A549 (cell line): ENCODE measurements around the gene GPX6. TPM values are rescaled to one million over a fixed set of nuclear protein-coding genes. Genes with fewer than 3 reads are reported as not detected.
A peak's percentile ranks its signal among the peaks of the same experiment; 100 is the strongest.

ENCODE experiments used
- ATAC-seq, 2 experiments: fragments of 200-7000 bp in 1 of 2; fragments of >200 bp in 1 of 2; cut with Nextera tagmentation in 1 of 2; cut with Tn5 transposase in 1 of 2; 3 replicates each; pipeline versions ENCODE4 v1.8.0 to v1.9.1; 2018 to 2020; ENCODE audit warnings: mild to moderate bottlenecking in 1 of 2, moderate library complexity in 1 of 2
- CTCF ChIA-PET: fragments of 300-600 bp; sonication (Branson Sonifier 250); formaldehyde crosslinking; extraction: SDS; loops from one replicate; lab custom pipeline; 2021; ENCODE audit warnings: antibody characterized with exemption, inconsistent platforms; lab: Yijun Ruan, JAX
- POLR2A ChIA-PET: fragments of 350-600 bp; formaldehyde crosslinking; extraction: SDS; loops from one replicate; lab custom pipeline; 2021; ENCODE audit warnings: antibody characterized with exemption, inconsistent platforms; lab: Yijun Ruan, JAX
- DNase-seq, 2 experiments: peaks; one replicate each; pipeline versions ENCODE4 v3.0.0 to v3.0.0-alpha.2; 2011 to 2016; ENCODE audit warnings: low read depth in 1 of 2, low spot score in 1 of 2
- FAIRE-seq: peaks from 2 replicates; lab custom pipeline; 2011; peaks lifted over from hg19 to GRCh38; lab: Jason Lieb, UNC
- H3K27ac ChIP-seq, 2 experiments: fragments of >200 bp; sonication (Bioruptor Twin); formaldehyde crosslinking; 3 replicates each; pipeline ENCODE4 v1.5.1; 2016 to 2017
- H3K4me1 ChIP-seq: fragments of >200 bp; sonication (Bioruptor Twin); formaldehyde crosslinking; 3 replicates; pipeline ENCODE4 v1.6.1; 2016
- H3K4me2 ChIP-seq: fragments of >200 bp; sonication (Bioruptor Twin); formaldehyde crosslinking; 3 replicates; pipeline ENCODE4 v1.6.1; 2016
- H3K4me3 ChIP-seq: fragments of >200 bp; sonication (Bioruptor Twin); formaldehyde crosslinking; 3 replicates; pipeline ENCODE4 v1.5.1; 2016
- H3K9me3 ChIP-seq: fragments of >200 bp; sonication (Bioruptor Twin); formaldehyde crosslinking; 3 replicates; pipeline ENCODE4 v1.6.1; 2016
- CBX2 ChIP-seq: fragments of 200-600 bp; sonication (generic); IDR thresholded peaks from 2 replicates; pipeline ENCODE4 v1.6.1; 2016; ENCODE audit warnings: low read depth, mild to moderate bottlenecking, borderline replicate concordance
- CEBPB ChIP-seq, 2 experiments: fragments of >200 bp in 1 of 2; sonication (Bioruptor Twin) in 1 of 2; formaldehyde crosslinking in 1 of 2; IDR thresholded peaks; 2 replicates each; pipeline ENCODE4 v1.6.1; 2012 to 2016
- CTCF ChIP-seq: fragments of >200 bp; sonication (Bioruptor Twin); formaldehyde crosslinking; IDR thresholded peaks from 3 replicates; pipeline ENCODE4 v1.5.1; 2016
- E2F6 ChIP-seq: IDR thresholded peaks from 2 replicates; pipeline ENCODE4 v1.6.1; 2012; ENCODE audit warnings: low read depth, borderline replicate concordance
- EP300 ChIP-seq, 2 experiments: fragments of >200 bp; sonication (Bioruptor Twin); formaldehyde crosslinking; IDR thresholded peaks; 2 replicates in 1 of 2; 3 replicates in 1 of 2; pipeline ENCODE4 v1.6.1; 2016 to 2017
- ESRRA ChIP-seq: fragments of 150-350 bp; IDR thresholded peaks from 2 replicates; pipeline ENCODE4 v1.6.1; 2014; ENCODE audit warnings: mild to moderate bottlenecking, low read length, borderline replicate concordance
- FOSB ChIP-seq: fragments of 250-450 bp; sonication (Bioruptor Pico); IDR thresholded peaks from 2 replicates; pipeline ENCODE4 v1.5.0; 2020; ENCODE audit warnings: mild to moderate bottlenecking, moderate library complexity
- GATA3 ChIP-seq: IDR thresholded peaks from 2 replicates; pipeline ENCODE4 v1.6.1; 2012; ENCODE audit warnings: borderline replicate concordance
- HES2 ChIP-seq: fragments of >200 bp; sonication (Bioruptor Twin); formaldehyde crosslinking; IDR thresholded peaks from 2 replicates; pipeline ENCODE4 v1.6.1; 2016
- JUNB ChIP-seq: fragments of >200 bp; sonication (Bioruptor Twin); formaldehyde crosslinking; IDR thresholded peaks from 2 replicates; pipeline ENCODE4 v1.6.1; 2016
- KDM1A ChIP-seq: fragments of 200-600 bp; sonication (generic); IDR thresholded peaks from 2 replicates; pipeline ENCODE4 v1.6.1; 2016; ENCODE audit warnings: low read depth, mild to moderate bottlenecking
- KDM5A ChIP-seq: fragments of 200-600 bp; sonication (generic); IDR thresholded peaks from 2 replicates; pipeline ENCODE4 v1.6.1; 2016; ENCODE audit warnings: antibody characterized with exemption, mild to moderate bottlenecking
- MAX ChIP-seq: IDR thresholded peaks from 2 replicates; pipeline ENCODE4 v1.6.1; 2012
- MAZ ChIP-seq: fragments of 150-350 bp; IDR thresholded peaks from 2 replicates; pipeline ENCODE4 v1.6.1; 2014; ENCODE audit warnings: antibody characterized with exemption, low read depth, low read length, borderline replicate concordance
- MYC ChIP-seq: IDR thresholded peaks from 2 replicates; pipeline ENCODE4 v1.6.1; 2012; ENCODE audit warnings: mild to moderate bottlenecking, inconsistent platforms, low read length, improper control_type of control experiment, borderline replicate concordance
- PBX3 ChIP-seq: IDR thresholded peaks from 2 replicates; pipeline ENCODE4 v1.6.1; 2012
- RARB ChIP-seq: fragments of 250-450 bp; sonication (Bioruptor Pico); IDR thresholded peaks from 2 replicates; pipeline ENCODE4 v1.8.0; 2021; ENCODE audit warnings: mild to moderate bottlenecking, moderate library complexity
- RNF2 ChIP-seq: fragments of 200-600 bp; sonication (generic); IDR thresholded peaks from 2 replicates; pipeline ENCODE4 v1.6.1; 2016; ENCODE audit warnings: low read depth, mild to moderate bottlenecking, antibody characterized with exemption, moderate library complexity, borderline replicate concordance
- SREBF2 ChIP-seq: fragments of 450-650 bp; IDR thresholded peaks from 2 replicates; pipeline ENCODE4 v1.6.1; 2014; ENCODE audit warnings: mild to moderate bottlenecking, moderate library complexity
- TFCP2L1 ChIP-seq: fragments of 250-450 bp; sonication (Bioruptor Pico); IDR thresholded peaks from 2 replicates; pipeline ENCODE4 v1.5.0; 2021; ENCODE audit warnings: mild to moderate bottlenecking
- TP53 ChIP-seq: fragments of 250-450 bp; sonication (Bioruptor Pico); IDR thresholded peaks from 2 replicates; pipeline ENCODE4 v1.5.0; 2021; ENCODE audit warnings: mild to moderate bottlenecking, moderate library complexity
- ZC3H11A ChIP-seq: fragments of 450-650 bp; IDR thresholded peaks from 2 replicates; pipeline ENCODE4 v1.6.1; 2014; ENCODE audit warnings: antibody characterized with exemption, mild to moderate bottlenecking
- ZNF302 ChIP-seq: fragments of 250-450 bp; sonication (Bioruptor Pico); IDR thresholded peaks from 2 replicates; pipeline ENCODE4 v1.9.0; 2021; ENCODE audit warnings: inconsistent platforms, mild to moderate bottlenecking, moderate library complexity
- ZSCAN20 ChIP-seq: fragments of 250-450 bp; sonication (Bioruptor Pico); IDR thresholded peaks from 2 replicates; pipeline ENCODE4 v1.8.0; 2022; ENCODE audit warnings: mild to moderate bottlenecking, moderate library complexity
- WGBS: methylation state at CpG from one replicate; pipeline ENCODE4 v1.1.6; 2017; ENCODE audit errors: missing lambda C conversion rate; 5-methylcytosine and 5-hydroxymethylcytosine counted together
- polyA plus RNA-seq, 4 experiments: library from polyadenylated mRNA; depleted of rRNA in 3 of 4; stranded (reverse); fragments of >200 nt; fragmentation: RNase III in 1 of 4; extraction: RNeasy Plus Mini Kit Qiagen cat#74134 plus additional on column Dnase treatment in 1 of 4; gene quantifications; 2 replicates in 3 of 4; 3 replicates in 1 of 4; pipeline ENCODE4 v1.2.3, GENCODE V29; 2011 to 2017

The GPX6 gene
- polyA plus RNA-seq, 2 of the 4 experiments (the other 2 are of a cell fraction) = not detected

- peak overlapping the region; percentile 26; the same call in 1 of the 3 replicates for H3K4me3 ChIP-seq
- ATAC-seq (peak; percentile 55 to 69; a peak in 5 of 6 replicates), DNase-seq (peak in 1 of 2 experiments; percentile 73), FAIRE-seq (no peak)
- ChIA-PET CTCF (interaction anchor here (0.9 kb wide), 1 partner anchor 24 kb away, joined by 3 read pairs; no protein-coding TSS in a partner anchor), POLR2A (no interaction called here)
- no peak overlapping the region for H3K27ac ChIP-seq
- WGBS = 15% methylated on average over 22 of the region's 22 CpGs
- H3K9me3 ChIP-seq = no peaks in the 10 kb centered on the region
- TF ChIP-seq CBX2 (no peak), ZC3H11A (no peak), CEBPB (IDR thresholded peaks at IDR 0.05) (peak in 1 of 2 experiments; percentile 58; a peak in 2 of 4 replicates), SREBF2 (peak; percentile 32; the same call in 1 of the 2 replicates)
- peaks cover 4% of the 10 kb centered on the region; the same call in 1 of the 3 replicates for H3K4me1 ChIP-seq
- H3K4me2 ChIP-seq = peak overlapping the region; percentile 68
Observed at GRCh38 chr6:28537509-28538140, 22.0 kb upstream of the GPX6 start.

- no peak overlapping the region for H3K27ac ChIP-seq
- H3K4me2 ChIP-seq = peak overlapping the region; percentile 68; the same call in 2 of the 3 replicates
- ATAC-seq = no peak
- TF ChIP-seq GATA3 = no peak
- TF ChIP-seq TP53 (CRISPR knock-in tag) = no peak
- TF ChIP-seq RNF2 = no peak
- no peak for TF ChIP-seq SREBF2
- no peak for TF ChIP-seq HES2
- no peak for TF ChIP-seq KDM5A
- no peak for TF ChIP-seq TFCP2L1 (CRISPR knock-in tag)
- TF ChIP-seq PBX3 = no peak
- POLR2A ChIA-PET = no interaction called here
- WGBS = 88% methylated on average over 18 of the region's 18 CpGs
- H3K4me1 ChIP-seq = peaks cover 4% of the 10 kb centered on the region; the same call in 1 of the 3 replicates
- H3K4me3 ChIP-seq = no peak overlapping the region
- DNase-seq = no peak
- H3K9me3 ChIP-seq = no peaks in the 10 kb centered on the region
- CTCF ChIA-PET = no interaction called here
- no peak for FAIRE-seq
Observed at GRCh38 chr6:28537065-28537464, 21.5 kb upstream of the GPX6 start.

GRCh38 chr6:28534875-28535274 lies 19.3 kb upstream of the GPX6 start:
- peaks cover 4% of the 10 kb centered on the region; the same call in 1 of the 3 replicates for H3K4me1 ChIP-seq
- ATAC-seq (no peak), FAIRE-seq (no peak), DNase-seq (no peak)
- no peaks in the 10 kb centered on the region for H3K9me3 ChIP-seq
- no peak overlapping the region for H3K4me2 ChIP-seq
- TF ChIP-seq MYC (no peak), RNF2 (no peak), MAX (no peak), ZSCAN20 (no peak), ESRRA (no peak)
- POLR2A ChIA-PET = no interaction called here
- 30% methylated on average over 2 of the region's 2 CpGs for WGBS
- no peak overlapping the region for H3K27ac ChIP-seq
- CTCF ChIA-PET = interaction anchor here (0.6 kb wide), 1 partner anchor 52 kb away, joined by 3 read pairs; no protein-coding TSS in a partner anchor
- H3K4me3 ChIP-seq = no peak overlapping the region

- CTCF ChIA-PET = no interaction called here
- POLR2A ChIA-PET = no interaction called here
- Histone ChIP-seq H3K4me1 (peaks cover 4% of the 10 kb centered on the region; the same call in 1 of the 3 replicates), H3K4me3 (no peak overlapping the region), H3K9me3 (no peaks in the 10 kb centered on the region), H3K27ac (no peak overlapping the region), H3K4me2 (no peak overlapping the region)
- 29% methylated on average over 3 of the region's 3 CpGs for WGBS
- TF ChIP-seq RARB (CRISPR knock-in tag) (no peak), MAZ (no peak), ESRRA (no peak), CTCF (no peak), KDM1A (no peak), SREBF2 (no peak), MYC (no peak), ZNF302 (CRISPR knock-in tag) (no peak), E2F6 (no peak), EP300 (IDR thresholded peaks at IDR 0.05) (no peak), TP53 (CRISPR knock-in tag) (no peak), FOSB (no peak), JUNB (no peak)
- DNase-seq = no peak
- FAIRE-seq = no peak
- no peak for ATAC-seq
Observed at GRCh38 chr6:28534306-28534705, 18.7 kb upstream of the GPX6 start.
